Activated naive CD8-positive, alpha-beta T cell treated with anti-CD3 and anti-CD28 coated beads, Interleukin-2, amount 50 U/mL, for 24 hours (primary cell): Measurements from ENCODE around the gene ERF.
"Not testable (repeated sequence)": the region's sequence is repeated elsewhere in the genome, so short reads cannot be mapped to it uniquely, and the experiment has no call there.

ENCODE experiments used
- ATAC-seq: fragments of 150-1000 bp; cut with Tn5 transposase; one replicate; pipeline ENCODE4 v1.10.0; 2021
- DNase-seq: peaks from one replicate; pipeline ENCODE4 v3.0.0; 2021
- H3K27ac Mint-ChIP-seq: one replicate; pipeline ENCODE4 v1.8.0; 2021; ENCODE audit warnings: mild to moderate bottlenecking, mixed read lengths
- H3K27me3 Mint-ChIP-seq: one replicate; pipeline ENCODE4 v1.8.0; 2021; ENCODE audit warnings: mixed read lengths
- H3K36me3 Mint-ChIP-seq: one replicate; pipeline ENCODE4 v1.8.0; 2021; ENCODE audit warnings: low read depth, mixed read lengths
- H3K4me1 Mint-ChIP-seq: one replicate; pipeline ENCODE4 v1.8.0; 2021; ENCODE audit warnings: mixed read lengths
- H3K4me3 Mint-ChIP-seq: one replicate; pipeline ENCODE4 v1.8.0; 2021; ENCODE audit warnings: mild to moderate bottlenecking, moderate library complexity, mixed read lengths
- H3K9me3 Mint-ChIP-seq: one replicate; pipeline ENCODE4 v1.8.0; 2021; ENCODE audit warnings: mixed read lengths

Gene ERF

GRCh38 chr19:42257842-42258241 is 2.9 kb upstream of the ERF start:
- not testable (repeated sequence) for H3K27me3 Mint-ChIP-seq, H3K4me3 Mint-ChIP-seq, ATAC-seq, H3K9me3 Mint-ChIP-seq, DNase-seq, H3K4me1 Mint-ChIP-seq, H3K27ac Mint-ChIP-seq, H3K36me3 Mint-ChIP-seq

- H3K27ac Mint-ChIP-seq: peak overlapping the region; percentile 30
- no peaks in the 10 kb centered on the region for H3K9me3 Mint-ChIP-seq
- ATAC-seq (no peak), DNase-seq (peak; percentile 17)
- H3K36me3 Mint-ChIP-seq: peaks cover 11% of the 10 kb centered on the region
- H3K4me1 Mint-ChIP-seq: peaks cover 20% of the 10 kb centered on the region
- peaks cover 5% of the 10 kb centered on the region for H3K27me3 Mint-ChIP-seq
- peak overlapping the region; percentile 77 for H3K4me3 Mint-ChIP-seq
These were observed 1.1 kb upstream of the ERF start for GRCh38 chr19:42255766-42256745.

- DNase-seq (peak; percentile 78), ATAC-seq (peak; percentile 23)
- Mint-ChIP-seq H3K36me3 (peaks cover 17% of the 10 kb centered on the region), H3K9me3 (no peaks in the 10 kb centered on the region), H3K27me3 (peaks cover 5% of the 10 kb centered on the region), H3K4me3 (peak overlapping the region; percentile 77), H3K4me1 (peaks cover 31% of the 10 kb centered on the region), H3K27ac (peak overlapping the region; percentile 72)
These were observed 659 bp downstream of the ERF start for GRCh38 chr19:42254089-42254849.

GRCh38 chr19:42253245-42254088 is 1.5 kb downstream of the ERF start:
- peak; percentile 6 for ATAC-seq
- H3K4me3 Mint-ChIP-seq: peak overlapping the region; percentile 96
- H3K4me1 Mint-ChIP-seq: peaks cover 33% of the 10 kb centered on the region
- H3K27me3 Mint-ChIP-seq: peaks cover 5% of the 10 kb centered on the region
- H3K36me3 Mint-ChIP-seq: peaks cover 17% of the 10 kb centered on the region
- DNase-seq: peak; percentile 64
- H3K9me3 Mint-ChIP-seq: no peaks in the 10 kb centered on the region
- H3K27ac Mint-ChIP-seq: peak overlapping the region; percentile 97

DNA sequence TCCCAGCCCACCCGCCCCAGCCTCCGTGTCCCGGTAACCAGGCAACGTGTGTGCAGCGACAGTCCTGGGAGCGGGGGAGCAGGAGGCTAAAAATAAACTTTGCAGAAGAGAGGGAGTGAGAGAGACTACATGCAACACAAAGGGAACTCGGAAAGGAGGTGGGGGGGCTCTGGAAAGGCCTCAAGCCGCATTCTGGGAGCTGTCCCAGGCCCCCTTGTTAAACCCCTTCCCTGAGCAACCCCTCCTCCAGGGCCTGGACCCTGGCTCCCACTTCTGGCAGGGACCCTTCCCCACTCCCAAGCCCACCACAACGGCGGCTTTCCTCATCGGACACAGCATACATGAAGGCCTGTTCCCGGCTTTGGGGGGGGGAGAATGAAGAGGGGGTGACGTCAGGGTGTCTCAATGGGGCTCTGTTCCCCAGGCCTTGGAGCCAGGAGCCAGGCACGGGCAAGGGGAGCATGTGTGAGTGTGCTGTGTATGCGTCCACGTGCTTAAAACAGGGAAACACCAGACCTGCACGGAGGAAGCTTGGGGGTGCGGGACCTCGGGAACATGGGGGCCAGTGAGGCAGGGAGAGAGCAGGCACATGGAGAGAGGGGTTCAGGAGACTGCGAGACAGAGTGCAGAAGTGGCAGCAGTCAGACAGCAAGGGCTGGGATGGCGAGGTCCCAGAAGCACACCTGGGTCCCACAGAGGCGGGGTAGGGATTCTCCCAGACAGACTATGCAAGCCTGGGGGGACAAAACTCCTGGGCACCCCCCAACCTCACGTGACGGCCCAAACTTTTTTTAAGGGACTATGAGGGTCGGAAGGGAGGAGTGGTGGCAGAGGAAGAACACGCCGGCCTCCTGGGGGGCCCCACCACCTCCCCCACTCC is 2.3 kb downstream of the ERF start:
- H3K27ac Mint-ChIP-seq: peak overlapping the region; percentile 97
- DNase-seq: no peak

DNA sequence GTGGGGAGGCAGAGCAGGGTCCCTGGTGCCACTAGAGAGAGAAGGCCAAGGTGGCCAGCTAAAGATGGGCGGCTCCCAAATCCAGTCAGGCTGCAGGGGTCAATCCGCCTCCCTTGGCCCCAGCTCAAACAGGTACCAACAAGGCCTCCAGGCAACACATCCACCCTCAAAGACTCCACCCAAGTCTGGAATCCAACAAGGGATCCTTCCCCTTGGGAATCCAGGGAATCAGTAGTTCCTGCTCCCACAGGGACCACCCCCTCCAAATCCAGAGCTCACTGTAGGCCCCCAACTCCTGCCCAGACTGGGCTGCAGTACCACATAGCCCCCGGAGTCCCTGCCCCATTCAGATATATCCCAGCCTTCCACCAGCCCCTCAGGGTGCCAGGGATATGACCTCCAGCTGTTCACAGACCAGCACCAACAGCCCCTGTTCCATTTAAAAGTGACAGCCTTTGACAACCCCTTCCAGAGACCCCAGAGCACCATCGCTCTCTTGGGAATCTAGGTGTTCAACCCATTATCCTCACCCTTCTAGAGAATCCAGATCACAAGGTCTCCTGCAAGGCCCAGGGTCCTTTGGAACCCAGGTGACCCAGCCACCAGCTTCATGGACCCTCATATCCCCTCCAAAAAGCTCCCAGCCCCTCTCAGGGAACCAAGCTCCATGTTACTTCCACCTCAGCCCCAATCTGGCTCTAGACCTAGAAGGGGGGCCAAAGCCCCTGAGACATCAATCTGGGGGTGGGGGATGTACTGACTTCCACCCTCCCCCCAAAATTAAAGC is 3.2 kb downstream of the ERF start:
- DNase-seq: no peak
- Mint-ChIP-seq H3K36me3 (peaks cover 19% of the 10 kb centered on the region), H3K27me3 (peaks cover 5% of the 10 kb centered on the region), H3K9me3 (no peaks in the 10 kb centered on the region), H3K4me1 (peaks cover 37% of the 10 kb centered on the region), H3K4me3 (peak overlapping the region; percentile 96), H3K27ac (peak overlapping the region; percentile 97)
- no peak for ATAC-seq

More for the DNA sequence above, 2.3 kb downstream of the ERF start:
- ATAC-seq: no peak
- Mint-ChIP-seq H3K9me3 (no peaks in the 10 kb centered on the region), H3K4me3 (peak overlapping the region; percentile 96), H3K4me1 (peaks cover 33% of the 10 kb centered on the region), H3K27me3 (peaks cover 5% of the 10 kb centered on the region), H3K36me3 (peaks cover 17% of the 10 kb centered on the region)

DNA sequence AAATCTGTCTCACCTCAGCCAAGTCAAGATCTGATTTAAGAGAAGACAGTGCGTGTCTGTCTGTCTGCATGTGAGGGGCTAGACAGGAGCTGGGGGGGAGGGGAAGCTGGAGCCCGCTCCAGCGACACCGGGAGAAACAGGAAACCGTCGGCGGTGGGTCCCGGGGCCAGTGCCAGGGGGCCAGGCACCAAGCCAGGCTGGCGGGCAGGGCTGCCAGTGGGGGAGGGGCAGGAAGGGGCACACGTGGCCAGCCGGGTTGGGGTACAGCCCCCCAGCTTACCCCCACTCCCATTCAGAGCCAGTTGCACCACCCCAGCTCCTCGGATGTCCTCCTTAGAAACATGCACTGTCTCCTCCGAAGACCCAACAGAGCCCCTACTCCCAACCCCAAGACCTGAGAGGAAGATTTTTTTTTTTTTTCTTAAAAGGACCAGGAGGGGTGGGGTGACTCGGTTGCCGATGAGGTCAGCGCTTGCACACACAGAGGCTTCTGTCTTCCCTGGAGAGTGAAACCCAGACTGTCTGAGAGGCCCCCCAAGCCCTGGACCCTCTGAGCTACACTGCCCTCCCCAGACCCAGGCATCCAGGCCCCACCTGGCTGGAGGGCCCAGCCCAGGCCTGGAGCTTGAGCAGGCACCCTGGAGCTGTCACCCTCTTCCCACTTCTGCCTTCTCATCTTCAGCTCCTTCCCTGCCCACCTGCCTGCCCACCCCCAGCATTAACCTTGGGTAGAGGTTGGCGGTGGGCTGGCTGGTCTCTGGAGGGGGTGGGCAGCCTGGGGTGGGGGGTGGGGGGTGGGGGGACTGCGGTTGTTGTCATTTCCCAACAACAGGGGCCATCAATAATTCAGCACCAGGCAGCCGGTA is 4.0 kb downstream of the ERF start:
- H3K36me3 Mint-ChIP-seq: peaks cover 19% of the 10 kb centered on the region
- peaks cover 39% of the 10 kb centered on the region for H3K4me1 Mint-ChIP-seq
- peaks cover under 1% of the 10 kb centered on the region for H3K27me3 Mint-ChIP-seq
- H3K27ac Mint-ChIP-seq: peak overlapping the region; percentile 97
- peak overlapping the region; percentile 57 for H3K4me3 Mint-ChIP-seq
- ATAC-seq: peak; percentile 15
- peak; percentile 34 for DNase-seq
- H3K9me3 Mint-ChIP-seq: no peaks in the 10 kb centered on the region

GRCh38 chr19:42250183-42250665 is 4.7 kb downstream of the ERF start:
- H3K36me3 Mint-ChIP-seq: peaks cover 19% of the 10 kb centered on the region
- H3K9me3 Mint-ChIP-seq: no peaks in the 10 kb centered on the region
- DNase-seq (no peak), ATAC-seq (no peak)
- peak overlapping the region; percentile 57 for H3K4me3 Mint-ChIP-seq
- peaks cover 37% of the 10 kb centered on the region for H3K4me1 Mint-ChIP-seq
- no peaks in the 10 kb centered on the region for H3K27me3 Mint-ChIP-seq
- H3K27ac Mint-ChIP-seq: peak overlapping the region; percentile 71

DNA sequence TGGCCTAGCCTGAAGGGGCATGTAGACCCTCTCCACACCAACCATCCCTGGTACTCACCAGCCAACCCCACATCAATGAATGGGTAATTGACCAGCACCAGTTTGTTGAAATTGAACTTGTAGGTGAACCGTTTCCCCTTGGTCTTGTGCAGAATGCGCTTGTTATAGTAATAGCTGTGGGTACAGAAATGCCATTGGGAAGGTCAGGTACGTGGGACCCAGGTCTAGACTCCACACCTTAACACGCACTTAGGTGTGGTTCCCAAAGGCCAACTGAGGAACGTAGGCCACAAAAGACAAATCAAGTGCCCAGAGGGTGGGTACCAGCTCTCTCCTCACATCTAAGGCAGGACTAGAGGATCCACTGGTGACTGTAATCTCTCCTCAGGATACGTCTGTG is 5.2 kb downstream of the ERF start:
- peak overlapping the region; percentile 71 for H3K27ac Mint-ChIP-seq
- DNase-seq (no peak), ATAC-seq (no peak)
- H3K4me1 Mint-ChIP-seq: peaks cover 41% of the 10 kb centered on the region
- no peaks in the 10 kb centered on the region for H3K27me3 Mint-ChIP-seq
- H3K4me3 Mint-ChIP-seq: no peak overlapping the region
- no peaks in the 10 kb centered on the region for H3K9me3 Mint-ChIP-seq
- peaks cover 22% of the 10 kb centered on the region for H3K36me3 Mint-ChIP-seq

DNA sequence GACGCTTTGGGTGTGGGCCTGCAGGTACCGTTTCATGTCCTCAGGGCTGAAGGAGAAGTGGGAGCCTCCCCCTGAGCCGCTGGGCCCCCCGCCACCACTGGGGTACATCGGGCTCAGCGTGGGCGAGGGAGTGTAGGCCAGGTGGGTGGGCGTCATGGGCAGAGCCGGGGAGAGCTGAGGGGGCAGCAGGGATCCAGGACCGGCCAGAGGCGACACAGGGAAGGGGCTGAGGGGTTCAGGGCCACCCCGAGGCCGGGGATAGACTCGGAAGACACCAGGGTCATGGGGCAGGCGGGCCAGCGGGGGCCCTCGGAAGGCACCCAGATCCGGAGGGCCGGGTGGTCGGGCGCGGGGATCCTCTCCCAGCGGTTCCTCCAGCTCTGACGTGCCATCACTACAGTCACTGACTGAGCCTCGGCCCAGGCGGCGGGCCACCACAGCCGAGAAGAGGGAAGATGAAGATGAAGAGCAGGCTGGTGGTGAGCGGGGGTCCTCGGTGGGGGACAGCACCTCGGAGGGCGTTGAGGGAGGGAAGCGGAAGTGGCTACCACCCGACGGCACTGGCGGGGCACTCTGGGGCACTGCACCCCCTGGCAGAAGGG is 5.7 kb downstream of the ERF start:
- Mint-ChIP-seq H3K27me3 (no peaks in the 10 kb centered on the region), H3K4me1 (peaks cover 44% of the 10 kb centered on the region), H3K36me3 (peaks cover 22% of the 10 kb centered on the region), H3K4me3 (no peak overlapping the region), H3K27ac (no peak overlapping the region), H3K9me3 (no peaks in the 10 kb centered on the region)
- ATAC-seq (no peak), DNase-seq (no peak)

GRCh38 chr19:42248270-42249148 is 6.4 kb downstream of the ERF start:
- peaks cover 23% of the 10 kb centered on the region for H3K36me3 Mint-ChIP-seq
- peaks cover 44% of the 10 kb centered on the region for H3K4me1 Mint-ChIP-seq
- H3K9me3 Mint-ChIP-seq: no peaks in the 10 kb centered on the region
- no peak for DNase-seq
- H3K27me3 Mint-ChIP-seq: no peaks in the 10 kb centered on the region
- no peak overlapping the region for H3K4me3 Mint-ChIP-seq
- H3K27ac Mint-ChIP-seq: no peak overlapping the region
- ATAC-seq: no peak
